Sigmoid colon (tissue), 4 donors: ENCODE results near the gene GTSE1.

Experiments
- CTCF ChIP-seq, 4 experiments: fragments of 450-650 bp in 3 of 4; fragments of 200-600 bp in 1 of 4; IDR thresholded peaks; one replicate each; pipeline ENCODE4 v1.5.1; 2016 to 2019; ENCODE audit warnings: antibody characterized with exemption in 4 of 4, mild to moderate bottlenecking in 3 of 4, moderate library complexity in 2 of 4
- EP300 ChIP-seq, 4 donors: sonication (generic); formaldehyde crosslinking; IDR thresholded peaks; one replicate each; pipeline ENCODE4 v1.6.1; 2017; ENCODE audit warnings: antibody characterized with exemption in 4 of 4
- POLR2A ChIP-seq, 2 donors: fragments of 450-650 bp; IDR thresholded peaks; one replicate each; pipeline ENCODE4 v1.6.1; 2016; ENCODE audit warnings: antibody characterized with exemption in 2 of 2, mild to moderate bottlenecking in 2 of 2, moderate library complexity in 2 of 2
- POLR2AphosphoS5 ChIP-seq, 4 donors: sonication (generic); formaldehyde crosslinking; IDR thresholded peaks; one replicate each; pipeline ENCODE4 v1.6.1; 2017; ENCODE audit warnings: antibody characterized with exemption in 4 of 4

- TF ChIP-seq POLR2AphosphoS5 (IDR thresholded peaks at IDR 0.05) (peak in 2 of 4 donors; percentile 8 to 39), CTCF (IDR thresholded peaks at IDR 0.05) (no peak), POLR2A (IDR thresholded peaks at IDR 0.05) (no peak), EP300 (IDR thresholded peaks at IDR 0.05) (no peak)
Measured at GRCh38 chr22:46293577-46294260, 3.0 kb upstream of the GTSE1 start.
